GM19372 (cell line): ENCODE measurements around the gene ZBTB7C.

Experiments used
- ATAC-seq: cut with Tn5 transposase; IDR thresholded peaks from one replicate; pipeline ENCODE4 v1.9.1; 2021; ENCODE audit warnings: mild to moderate bottlenecking, low read depth, moderate library complexity; ENCODE audit not compliant: unreplicated experiment

The ZBTB7C gene

DNA sequence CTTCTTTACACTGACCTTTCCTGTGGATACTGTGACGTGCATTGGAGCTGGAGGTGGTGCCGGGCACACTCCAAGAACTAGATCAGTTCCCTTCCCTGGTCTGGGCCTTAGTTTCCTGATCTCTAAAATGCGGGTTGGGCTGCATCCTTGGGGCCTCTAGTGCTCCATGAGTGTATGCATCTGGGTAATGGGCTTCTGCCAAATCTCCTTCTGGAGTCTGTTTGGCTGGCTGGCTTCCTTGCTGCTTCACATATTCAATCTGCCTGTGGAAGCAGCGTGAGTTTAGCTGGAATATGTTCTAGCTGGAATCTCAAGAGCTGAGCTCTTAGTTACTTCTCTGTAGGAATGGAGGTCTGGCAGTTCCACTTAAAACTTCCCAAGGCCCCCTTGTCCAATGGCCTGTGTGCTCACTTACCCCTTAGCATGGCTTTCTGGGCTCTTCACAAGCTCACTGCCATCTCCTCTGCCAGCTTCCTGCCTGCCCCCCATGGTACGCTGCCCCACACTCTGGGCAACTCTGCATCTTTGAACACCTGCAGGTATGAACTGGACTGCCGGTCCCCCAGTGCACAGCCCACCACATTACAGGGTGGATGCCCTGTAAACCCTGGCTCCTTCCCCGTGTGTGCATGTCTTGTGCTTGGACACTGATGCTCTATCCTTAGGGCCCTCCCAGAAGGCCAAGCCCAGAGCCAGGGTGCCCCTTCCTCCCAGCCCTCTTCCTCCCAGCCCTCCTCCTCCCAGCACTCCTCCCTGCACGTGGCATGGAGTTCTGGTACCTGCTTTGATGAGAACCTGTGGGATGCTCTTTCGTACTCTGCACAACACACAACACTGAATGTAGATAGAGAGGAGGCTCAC is 375.2 kb downstream of the ZBTB7C start:
- no peak for ATAC-seq

- ATAC-seq: no peak
Observed at GRCh38 chr18:48032876-48033789, 376.1 kb downstream of the ZBTB7C start.

DNA sequence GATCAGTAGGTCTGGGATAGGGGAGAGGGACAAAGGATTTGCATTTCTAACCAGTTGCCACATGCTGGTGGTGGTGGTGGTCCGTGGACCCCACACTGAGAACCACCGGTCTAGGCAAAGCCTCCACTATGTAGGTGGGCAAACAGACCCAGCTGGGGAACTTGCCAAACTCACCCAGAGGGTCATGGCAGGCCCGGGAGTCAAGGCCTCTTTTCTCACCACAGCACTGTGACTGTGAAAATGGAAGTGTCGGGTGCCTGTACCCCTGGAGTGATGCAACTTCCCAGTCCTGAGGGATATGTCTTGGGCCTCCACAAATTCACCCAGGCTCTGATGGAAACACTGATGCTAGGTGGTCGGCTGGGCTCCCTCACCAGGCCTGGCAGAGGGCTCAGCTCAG is 377.5 kb downstream of the ZBTB7C start:
- no peak for ATAC-seq

GRCh38 chr18:48030616-48031480 is 378.3 kb downstream of the ZBTB7C start:
- ATAC-seq: no peak

DNA sequence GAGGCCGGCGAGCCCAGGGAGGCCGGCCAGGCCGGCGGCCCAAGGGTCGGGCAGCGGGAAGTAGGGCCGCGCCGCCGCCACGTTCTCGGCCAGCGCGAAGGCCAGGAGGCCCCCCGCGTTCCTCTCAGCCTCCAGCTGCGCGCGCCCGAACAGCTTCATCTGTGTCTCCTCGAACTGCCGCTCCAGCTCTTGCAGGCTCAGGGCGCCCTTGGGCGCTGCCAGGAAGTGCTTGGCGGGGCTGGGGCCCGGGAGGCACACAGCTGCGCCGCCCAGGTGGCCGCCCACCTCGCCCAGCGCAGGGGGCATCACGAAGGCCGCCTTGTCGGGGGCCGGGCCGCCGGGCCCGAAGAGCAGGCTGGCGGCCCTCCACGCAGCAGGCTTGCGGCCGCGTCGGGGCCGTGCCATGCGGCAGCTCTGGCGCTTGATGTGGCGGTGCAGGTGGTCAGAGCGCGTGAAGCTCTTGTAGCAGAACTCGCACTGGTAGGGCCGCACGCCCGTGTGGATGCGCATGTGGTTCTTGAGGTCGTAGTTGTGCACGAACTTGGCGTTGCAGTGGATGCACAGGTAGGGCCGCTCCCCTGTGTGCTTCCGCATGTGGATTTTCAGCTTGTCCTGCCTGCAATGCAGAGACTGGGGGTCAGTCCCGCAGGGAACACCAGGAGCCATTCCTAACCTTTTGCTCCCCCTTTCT is 379.7 kb downstream of the ZBTB7C start:
- no peak for ATAC-seq

GRCh38 chr18:48028696-48029095 is 380.5 kb downstream of the ZBTB7C start:
- no peak for ATAC-seq

DNA sequence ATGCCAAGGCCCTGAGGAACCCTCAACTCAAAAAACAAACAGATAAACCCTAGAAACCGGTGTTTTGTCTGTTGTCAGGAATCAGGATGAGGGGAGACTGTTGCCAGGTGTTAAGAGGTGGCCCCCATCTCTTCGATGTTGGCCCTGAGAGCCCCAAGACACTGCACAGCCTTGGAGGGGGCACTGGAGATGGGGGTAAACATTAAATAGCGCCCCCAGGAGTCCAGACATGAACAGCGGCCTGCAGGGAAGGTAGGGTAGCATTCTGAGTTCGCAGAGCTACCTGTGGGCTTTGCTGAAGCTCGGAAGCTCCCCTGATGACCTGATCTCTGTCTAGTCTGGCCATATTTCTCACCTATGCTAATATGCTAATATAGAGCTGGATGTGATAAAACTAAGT is 381.1 kb downstream of the ZBTB7C start:
- no peak for ATAC-seq

GRCh38 chr18:48027401-48027963 is 381.7 kb downstream of the ZBTB7C start:
- ATAC-seq: no peak

- ATAC-seq: no peak
Observed at GRCh38 chr18:48026216-48026615, 383.0 kb downstream of the ZBTB7C start.

DNA sequence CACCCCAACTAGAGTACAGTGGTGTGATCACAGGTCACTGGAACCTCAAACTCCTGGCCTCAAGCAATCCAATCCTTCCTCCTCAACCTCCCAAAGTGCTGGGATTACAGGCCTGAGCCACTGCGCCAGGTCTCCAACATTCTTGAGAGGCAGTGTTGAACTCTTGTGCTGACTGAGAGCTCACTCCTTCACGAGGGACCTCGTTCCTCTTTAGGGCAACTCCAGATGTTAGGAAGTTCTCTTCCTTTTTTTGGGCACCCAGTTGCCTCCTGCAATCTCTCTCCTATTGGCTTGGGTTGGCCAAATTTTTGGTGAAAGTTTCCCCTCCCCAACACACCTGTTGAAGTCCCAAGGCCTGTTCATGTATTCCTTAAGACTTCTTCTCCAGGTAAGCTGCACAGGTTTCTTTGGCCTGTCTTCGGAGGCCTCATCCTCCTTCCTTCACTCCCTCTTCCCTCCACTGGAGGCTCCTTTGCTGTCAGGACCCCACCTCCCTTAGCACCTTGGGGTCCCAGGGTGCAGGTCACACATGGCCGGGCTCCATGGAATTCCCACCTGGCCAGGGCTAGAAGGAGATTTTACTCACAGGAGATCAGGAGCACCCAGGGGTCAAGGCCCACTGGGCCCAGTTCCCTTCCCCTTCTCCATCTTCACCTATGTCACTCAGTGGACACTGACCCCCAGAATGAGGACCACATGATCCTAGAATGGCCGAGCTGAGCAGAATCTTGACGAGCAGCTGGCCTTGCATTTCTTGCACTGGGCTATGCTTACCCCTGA is 384.1 kb downstream of the ZBTB7C start:
- no peak for ATAC-seq

GRCh38 chr18:48024009-48024512 is 385.1 kb downstream of the ZBTB7C start:
- no peak for ATAC-seq

DNA sequence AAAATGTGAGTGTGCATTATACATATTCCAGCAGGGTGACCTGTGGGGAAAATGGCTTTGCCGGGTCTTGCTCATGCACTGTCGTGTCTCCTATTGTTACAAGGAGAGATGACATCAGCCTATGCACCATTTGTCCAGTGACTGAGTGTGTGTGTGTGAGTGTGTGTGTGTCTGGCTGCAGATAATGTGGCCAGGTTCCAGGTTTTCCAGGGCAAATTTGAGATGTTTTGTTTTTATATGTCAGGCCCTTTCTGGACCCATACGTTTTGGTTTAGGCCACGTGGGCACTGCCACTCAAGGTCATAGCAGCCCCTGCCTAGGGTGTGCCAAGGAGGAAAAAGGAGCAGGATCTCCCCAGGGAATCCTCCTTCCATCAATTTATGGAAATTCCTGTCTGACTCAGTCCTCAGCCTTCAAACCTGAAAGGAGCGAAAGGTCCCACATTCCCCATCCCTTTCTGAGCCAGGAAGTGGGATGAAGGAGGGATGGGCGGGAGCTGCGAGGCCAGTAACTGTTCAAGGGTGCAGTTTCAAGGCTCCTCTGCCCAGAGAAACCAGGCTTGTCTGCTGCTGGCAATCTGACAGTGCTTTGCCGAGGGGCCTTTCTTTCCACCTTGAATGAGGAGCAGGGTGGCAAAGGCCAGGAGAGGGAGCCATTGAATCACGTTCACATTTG is 385.7 kb downstream of the ZBTB7C start:
- no peak for ATAC-seq

DNA sequence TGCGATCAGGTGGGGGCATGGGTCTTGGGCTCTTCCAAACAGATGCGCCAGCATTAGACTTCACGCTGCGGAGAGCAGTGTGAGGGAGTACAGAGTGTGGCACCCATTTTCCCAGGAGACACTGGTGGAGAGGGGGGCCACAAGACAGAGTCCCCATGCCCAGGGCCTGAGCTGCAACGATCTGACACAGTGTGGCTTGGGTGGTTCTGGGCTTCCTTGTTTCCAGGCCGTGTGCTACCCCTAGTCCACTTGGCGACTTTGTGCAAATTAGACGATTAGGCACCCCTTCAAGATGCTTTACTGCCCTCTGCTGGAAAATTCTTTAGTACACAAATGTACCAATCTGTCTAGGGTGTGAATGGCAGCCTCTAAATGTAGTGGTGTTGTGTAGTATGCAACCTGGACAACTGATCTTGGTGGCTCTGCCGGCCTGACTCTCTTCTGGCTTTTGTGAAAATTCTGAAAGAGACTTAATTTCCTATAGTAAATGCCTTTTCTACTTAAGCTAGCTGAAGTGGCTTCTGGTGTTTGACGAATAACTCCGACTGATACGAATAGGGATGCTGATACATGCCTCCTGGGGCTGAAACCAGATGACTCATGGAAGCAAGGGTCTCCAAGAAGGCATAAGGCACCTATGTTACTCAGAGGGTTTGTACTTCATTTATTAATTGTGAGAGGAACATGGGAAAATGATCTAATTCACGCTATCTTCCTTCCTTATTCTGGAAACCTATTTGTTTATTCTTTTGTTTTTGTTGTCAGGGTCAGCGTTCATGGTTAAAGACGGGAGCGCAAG is 386.5 kb downstream of the ZBTB7C start:
- ATAC-seq: peak; percentile 59

DNA sequence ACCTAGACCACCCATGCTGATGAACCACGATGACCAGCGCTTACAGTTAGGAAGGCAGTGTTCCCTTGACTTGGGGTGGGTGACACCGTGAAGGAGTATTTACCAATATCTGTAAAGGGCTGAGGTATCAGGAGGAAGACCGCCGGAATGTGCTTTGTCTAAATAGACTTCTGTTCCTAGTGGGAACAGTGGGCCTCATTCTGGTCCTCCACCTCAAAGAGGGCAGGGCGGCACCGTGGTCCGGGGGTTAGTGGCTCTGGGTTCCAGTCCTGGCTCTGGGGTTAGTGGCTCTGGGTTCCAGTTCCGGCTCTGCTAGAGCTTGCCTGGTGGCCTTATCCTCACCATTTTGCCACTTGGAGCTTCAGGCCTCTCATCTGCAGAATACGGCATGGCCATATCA is 387.2 kb downstream of the ZBTB7C start:
- no peak for ATAC-seq

GRCh38 chr18:48021273-48021914 is 387.8 kb downstream of the ZBTB7C start:
- ATAC-seq: no peak

- no peak for ATAC-seq
Observed at GRCh38 chr18:48020337-48021250, 388.6 kb downstream of the ZBTB7C start.
